ENCODE measurements around the gene FTSJ1.
"Not testable (repeated sequence)": the region's sequence is repeated elsewhere in the genome, so short reads cannot be mapped to it uniquely, and the experiment has no call there.

Gene FTSJ1

GRCh38 chrX:48523682-48524081 lies 47.7 kb downstream of the FTSJ1 start:
- Histone ChIP-seq H3K36me3 (ENCODE audit: low read length) (0 out of 2 replicates have a peak, but pooled peaks cover 5% of the 10 kb centered on the region), H2AFZ (ENCODE audit: low read depth, low read length, severe bottlenecking) (no peak overlapping the region), H3K27ac (ENCODE audit: low read depth, low read length) (no peak overlapping the region), H3K9me2 (replicated peaks; ENCODE audit: insufficient read depth, low read length) (no peaks in the 10 kb centered on the region), H3K4me2 (ENCODE audit: low read depth, low read length, poor library complexity, severe bottlenecking) (peak overlapping the region; percentile 10), H3K9ac (ENCODE audit: low read length) (no peak overlapping the region), H3K79me2 (ENCODE audit: insufficient read depth, low read length) (peaks cover 27% of the 10 kb centered on the region), H4K20me1 (ENCODE audit: low read depth, low read length) (no peaks in the 10 kb centered on the region), H3K4me3 (ENCODE audit: insufficient read depth, low read length, poor library complexity, severe bottlenecking) (no peak overlapping the region), H3K9me3 (ENCODE audit: insufficient read depth, low read length) (no peaks in the 10 kb centered on the region), H3F3A (ENCODE audit: insufficient read depth) (peaks cover 11% of the 10 kb centered on the region; the same call in 1 of the 2 replicates), H3K27me3 (ENCODE audit: low read length) (no peaks in the 10 kb centered on the region)
- no peak for TF ChIP-seq EZH2phosphoT487 (conservative IDR thresholded peaks at IDR 0.05; ENCODE audit: low read length)
- TF ChIP-seq, protein P1, sequence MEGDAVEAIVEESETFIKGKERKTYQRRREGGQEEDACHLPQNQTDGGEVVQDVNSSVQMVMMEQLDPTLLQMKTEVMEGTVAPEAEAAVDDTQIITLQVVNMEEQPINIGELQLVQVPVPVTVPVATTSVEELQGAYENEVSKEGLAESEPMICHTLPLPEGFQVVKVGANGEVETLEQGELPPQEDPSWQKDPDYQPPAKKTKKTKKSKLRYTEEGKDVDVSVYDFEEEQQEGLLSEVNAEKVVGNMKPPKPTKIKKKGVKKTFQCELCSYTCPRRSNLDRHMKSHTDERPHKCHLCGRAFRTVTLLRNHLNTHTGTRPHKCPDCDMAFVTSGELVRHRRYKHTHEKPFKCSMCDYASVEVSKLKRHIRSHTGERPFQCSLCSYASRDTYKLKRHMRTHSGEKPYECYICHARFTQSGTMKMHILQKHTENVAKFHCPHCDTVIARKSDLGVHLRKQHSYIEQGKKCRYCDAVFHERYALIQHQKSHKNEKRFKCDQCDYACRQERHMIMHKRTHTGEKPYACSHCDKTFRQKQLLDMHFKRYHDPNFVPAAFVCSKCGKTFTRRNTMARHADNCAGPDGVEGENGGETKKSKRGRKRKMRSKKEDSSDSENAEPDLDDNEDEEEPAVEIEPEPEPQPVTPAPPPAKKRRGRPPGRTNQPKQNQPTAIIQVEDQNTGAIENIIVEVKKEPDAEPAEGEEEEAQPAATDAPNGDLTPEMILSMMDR (IDR thresholded peaks at IDR 0.05; ENCODE audit: insufficient read depth, low read length, poor library complexity, severe bottlenecking), result no peak

DNA sequence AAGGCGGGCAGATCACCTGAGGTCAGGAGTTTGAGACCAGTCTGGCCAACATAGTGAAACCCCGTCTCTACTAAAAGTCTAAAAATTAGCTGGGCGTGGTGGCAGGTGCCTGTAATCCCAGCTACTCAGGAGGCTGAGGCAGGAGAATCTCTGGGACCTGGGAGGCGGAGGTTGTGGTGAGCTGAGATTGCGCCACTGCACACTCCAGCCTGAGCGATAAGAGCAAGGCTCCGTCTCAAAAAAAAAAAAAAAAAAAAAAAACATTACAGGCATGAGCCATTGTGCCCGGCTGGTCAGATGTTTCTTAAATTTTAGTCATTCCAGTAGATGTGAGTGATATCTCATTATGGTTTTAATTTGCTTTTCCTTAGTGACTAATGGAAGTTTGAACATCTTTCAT lies 49.9 kb downstream of the FTSJ1 start:
- H2AFZ ChIP-seq (ENCODE audit: low read depth, low read length, severe bottlenecking); H3K9me2 ChIP-seq (replicated peaks; ENCODE audit: insufficient read depth, low read length); H3K4me3 ChIP-seq (ENCODE audit: insufficient read depth, low read length, poor library complexity, severe bottlenecking); H3K27me3 ChIP-seq (ENCODE audit: low read length); H3K9ac ChIP-seq (ENCODE audit: low read length); H3K4me2 ChIP-seq (ENCODE audit: low read depth, low read length, poor library complexity, severe bottlenecking); H4K20me1 ChIP-seq (ENCODE audit: low read depth, low read length); H3K36me3 ChIP-seq (ENCODE audit: low read length); H3F3A ChIP-seq (ENCODE audit: insufficient read depth); H3K9me3 ChIP-seq (ENCODE audit: insufficient read depth, low read length); H3K27ac ChIP-seq (ENCODE audit: low read depth, low read length): not testable (repeated sequence)
- peaks cover 27% of the 10 kb centered on the region for H3K79me2 ChIP-seq (ENCODE audit: insufficient read depth, low read length)

DNA sequence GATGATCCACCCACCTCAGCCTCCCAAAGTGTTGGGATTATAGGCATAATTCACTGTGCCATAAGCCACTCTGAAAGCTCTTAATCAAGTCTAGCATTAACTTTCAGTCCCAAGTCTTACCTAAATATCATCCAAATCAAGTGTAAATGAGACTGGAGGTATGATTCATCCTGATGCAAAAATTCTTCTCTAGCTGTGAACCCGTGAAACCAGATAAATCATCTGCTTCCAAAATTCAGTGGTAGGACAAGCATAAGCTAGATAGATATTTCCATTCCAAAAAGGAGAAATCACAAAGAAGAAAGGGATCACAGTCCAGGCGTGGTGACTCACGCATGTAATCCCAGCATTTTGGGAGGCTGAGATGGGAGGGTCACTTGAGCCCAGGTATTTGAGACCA lies 54.7 kb downstream of the FTSJ1 start:
- no peaks in the 10 kb centered on the region for H4K20me1 ChIP-seq (ENCODE audit: low read depth, low read length)
- H2AFZ ChIP-seq (ENCODE audit: low read depth, low read length, severe bottlenecking), result no peak overlapping the region
- no peak overlapping the region for H3K4me3 ChIP-seq (ENCODE audit: insufficient read depth, low read length, poor library complexity, severe bottlenecking)
- no peak overlapping the region for H3K4me2 ChIP-seq (ENCODE audit: low read depth, low read length, poor library complexity, severe bottlenecking)
- H3K9me2 ChIP-seq (replicated peaks; ENCODE audit: insufficient read depth, low read length), result no peaks in the 10 kb centered on the region
- H3K79me2 ChIP-seq (ENCODE audit: insufficient read depth, low read length), result no peaks in the 10 kb centered on the region
- H3K27me3 ChIP-seq (ENCODE audit: low read length), result no peaks in the 10 kb centered on the region
- H3K9ac ChIP-seq (ENCODE audit: low read length), result no peak overlapping the region
- H3K36me3 ChIP-seq (ENCODE audit: low read length), result no peaks in the 10 kb centered on the region
- no peaks in the 10 kb centered on the region for H3K9me3 ChIP-seq (ENCODE audit: insufficient read depth, low read length)
- H3K27ac ChIP-seq (ENCODE audit: low read depth, low read length), result no peak overlapping the region
- H3F3A ChIP-seq (ENCODE audit: insufficient read depth), result 0 out of 2 replicates have a peak, but pooled peaks cover 3% of the 10 kb centered on the region
- TF ChIP-seq, protein P1 (IDR thresholded peaks at IDR 0.05; ENCODE audit: insufficient read depth, low read length, poor library complexity, severe bottlenecking), result no peak
- no peak for TF ChIP-seq EZH2phosphoT487 (conservative IDR thresholded peaks at IDR 0.05; ENCODE audit: low read length)

DNA sequence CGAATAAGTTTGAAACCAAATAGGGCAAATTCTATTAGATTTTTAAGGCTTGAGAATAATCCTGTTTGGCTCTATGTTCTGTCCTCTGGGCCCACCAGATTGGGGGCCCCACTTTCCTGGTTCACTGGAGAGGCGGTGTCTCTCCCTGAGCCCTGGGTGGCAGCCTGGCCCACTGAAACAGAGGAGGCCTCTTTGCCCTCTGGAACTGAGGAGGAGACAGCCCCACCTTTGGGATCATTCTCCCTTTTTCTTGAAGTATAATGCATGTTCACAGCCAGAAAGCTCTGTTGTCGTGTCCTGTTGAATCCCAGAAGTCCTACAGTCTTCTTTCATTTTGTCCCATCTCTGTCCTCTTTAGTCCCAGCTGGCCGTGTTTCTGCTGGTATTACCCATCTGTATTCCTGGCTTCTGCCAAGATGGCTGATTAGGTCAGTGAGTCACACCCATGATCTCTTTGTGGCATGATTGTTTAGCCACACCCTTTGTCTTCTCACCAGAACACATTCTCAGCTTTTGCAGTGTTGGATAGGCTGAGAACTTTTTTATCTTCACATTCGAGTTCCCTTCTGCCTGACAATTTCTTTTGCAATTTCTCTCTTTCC lies 55.5 kb downstream of the FTSJ1 start:
- no peaks in the 10 kb centered on the region for H3K27me3 ChIP-seq (ENCODE audit: low read length)
- no peaks in the 10 kb centered on the region for H3K79me2 ChIP-seq (ENCODE audit: insufficient read depth, low read length)
- H3K4me3 ChIP-seq (ENCODE audit: insufficient read depth, low read length, poor library complexity, severe bottlenecking), result no peak overlapping the region
- no peak overlapping the region for H3K9ac ChIP-seq (ENCODE audit: low read length)
- H3K4me2 ChIP-seq (ENCODE audit: low read depth, low read length, poor library complexity, severe bottlenecking), result no peak overlapping the region
- no peaks in the 10 kb centered on the region for H4K20me1 ChIP-seq (ENCODE audit: low read depth, low read length)
- H3K9me2 ChIP-seq (replicated peaks; ENCODE audit: insufficient read depth, low read length), result no peaks in the 10 kb centered on the region
- no peak overlapping the region for H2AFZ ChIP-seq (ENCODE audit: low read depth, low read length, severe bottlenecking)
- no peak overlapping the region for H3K27ac ChIP-seq (ENCODE audit: low read depth, low read length)
- TF ChIP-seq, protein P1 (IDR thresholded peaks at IDR 0.05; ENCODE audit: insufficient read depth, low read length, poor library complexity, severe bottlenecking), result no peak
- no peak for TF ChIP-seq EZH2phosphoT487 (conservative IDR thresholded peaks at IDR 0.05; ENCODE audit: low read length)
- H3K9me3 ChIP-seq (ENCODE audit: insufficient read depth, low read length), result no peaks in the 10 kb centered on the region
- no peaks in the 10 kb centered on the region for H3K36me3 ChIP-seq (ENCODE audit: low read length)
- 0 out of 2 replicates have a peak, but pooled peaks cover 3% of the 10 kb centered on the region for H3F3A ChIP-seq (ENCODE audit: insufficient read depth)

All from SU-DHL-6 (cell line).